Measurements from ENCODE around the gene DRAXIN.

GRCh38 chr1:11681071-11681771 lies 10.3 kb upstream of the DRAXIN start, which contains the start of gene MAD2L2:
- TF ChIP-seq POLR2AphosphoS5 (IDR thresholded peaks at IDR 0.05; ENCODE audit: low read depth, low read length) (no peak), SPI1 (IDR thresholded peaks at IDR 0.05; ENCODE audit: low read depth, low read length) (no peak), TAF1 (IDR thresholded peaks at IDR 0.05; ENCODE audit: low read depth, low read length) (0 out of 2 replicates have a peak, but pooled peaks have one; percentile 8), POLR2A (IDR thresholded peaks at IDR 0.05; ENCODE audit: low read depth, low read length) (no peak), PAX5 (IDR thresholded peaks at IDR 0.05; ENCODE audit: insufficient read depth, low read length, severe bottlenecking) (peak; percentile 32)
